T-helper 2 cell treated with Interferon-gamma antibody and Interleukin-4, amounts not matched to agents 5 μg/mL and 100 μg/mL, for 36 hours (primary cell): ENCODE measurements around the gene ANO8.

Experiments used
- DNase-seq: peaks from one replicate; pipeline ENCODE4 v3.0.0; 2021; ENCODE audit warnings: low spot score
- H3K27ac Mint-ChIP-seq: one replicate; pipeline ENCODE4 v1.8.0; 2021; ENCODE audit warnings: mild to moderate bottlenecking, mixed read lengths
- H3K27me3 Mint-ChIP-seq: one replicate; pipeline ENCODE4 v1.8.0; 2021; ENCODE audit warnings: low read depth, mixed read lengths
- H3K36me3 Mint-ChIP-seq: one replicate; pipeline ENCODE4 v1.8.0; 2021; ENCODE audit warnings: low read depth, mixed read lengths
- H3K4me1 Mint-ChIP-seq: one replicate; pipeline ENCODE4 v1.8.0; 2021; ENCODE audit warnings: low read depth, mixed read lengths
- H3K4me3 Mint-ChIP-seq: one replicate; pipeline ENCODE4 v1.8.0; 2022; ENCODE audit warnings: mild to moderate bottlenecking, moderate library complexity, mixed read lengths
- H3K9me3 Mint-ChIP-seq: one replicate; pipeline ENCODE4 v1.8.0; 2021; ENCODE audit warnings: mixed read lengths

Gene ANO8

DNA sequence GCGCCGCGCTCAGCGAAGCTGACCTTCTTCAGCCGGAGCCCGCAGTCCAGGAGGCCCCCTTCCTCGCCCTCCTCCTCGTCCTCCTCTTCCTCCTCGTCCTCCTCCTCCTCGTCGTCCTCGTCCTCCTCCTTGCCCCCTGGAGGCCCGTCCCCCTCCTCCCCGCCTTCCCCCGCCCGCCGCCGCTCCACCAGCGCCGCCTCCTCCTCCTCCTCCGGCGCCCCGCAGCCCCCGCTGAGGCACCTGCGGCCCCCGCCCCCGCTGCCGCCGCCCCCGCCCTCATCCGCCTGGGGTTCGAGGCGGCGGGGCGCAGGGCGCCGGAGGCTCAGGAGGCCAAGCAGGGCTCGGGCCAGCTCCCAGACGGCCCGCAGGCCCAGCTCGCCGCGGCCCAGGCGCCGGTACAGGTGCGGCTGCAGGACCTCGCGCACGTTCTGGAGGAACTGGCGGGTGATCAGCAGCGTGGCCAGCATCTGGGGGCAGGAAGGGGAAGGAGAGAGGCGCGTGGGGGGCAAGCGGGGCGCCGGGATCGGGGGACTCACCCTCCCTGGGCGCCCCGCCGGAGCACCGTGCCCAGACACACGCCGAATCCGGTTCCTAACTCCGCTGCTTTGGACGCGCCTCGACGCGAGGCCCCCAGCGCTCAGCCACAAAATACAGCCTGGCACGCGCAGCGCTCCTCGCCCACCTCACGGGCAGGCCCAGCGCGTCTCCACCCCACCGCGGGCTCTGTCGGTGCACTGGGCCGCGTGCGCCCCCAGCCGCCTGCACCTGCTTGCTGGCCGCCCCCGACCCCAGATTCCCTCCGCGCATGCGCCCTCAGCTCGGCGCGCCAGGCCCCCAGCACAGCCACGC is 5.9 kb downstream of the ANO8 start:
- Mint-ChIP-seq H3K27ac (no peak overlapping the region), H3K27me3 (peaks cover 11% of the 10 kb centered on the region), H3K9me3 (no peaks in the 10 kb centered on the region), H3K36me3 (peaks cover 14% of the 10 kb centered on the region), H3K4me3 (peak overlapping the region; percentile 54), H3K4me1 (peaks cover 8% of the 10 kb centered on the region)
- DNase-seq: no peak

GRCh38 chr19:17327654-17328516 is 6.8 kb downstream of the ANO8 start:
- H3K36me3 Mint-ChIP-seq: peaks cover 14% of the 10 kb centered on the region

DNA sequence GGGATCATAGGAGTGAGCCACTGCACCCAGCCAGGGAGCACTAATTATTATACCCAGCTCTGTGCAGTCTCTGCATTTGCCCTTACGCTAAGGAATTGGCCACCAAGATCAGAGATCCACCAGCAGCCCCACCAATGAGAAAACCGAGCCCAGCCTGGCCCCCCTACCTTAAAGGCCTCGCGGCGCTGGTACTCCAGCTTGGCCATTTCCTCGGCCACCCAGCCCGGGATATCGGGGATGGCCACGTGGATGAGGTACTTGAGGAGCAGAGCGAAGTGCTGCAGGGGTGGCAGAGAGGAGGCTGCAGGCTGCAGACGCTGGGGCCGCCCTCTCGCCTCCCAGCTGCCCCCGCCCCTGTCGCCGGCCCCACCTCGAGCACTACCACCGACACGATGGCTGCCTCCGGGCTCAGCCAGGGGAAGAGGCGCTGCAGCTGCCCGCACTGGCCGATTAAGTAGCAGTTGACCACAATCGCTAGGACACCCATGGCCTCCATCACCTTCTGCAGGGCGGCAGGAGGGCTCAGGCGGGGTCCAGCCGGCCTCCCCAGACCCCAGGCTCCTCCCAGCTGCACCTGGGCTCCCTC is 7.5 kb downstream of the ANO8 start:
- H3K36me3 Mint-ChIP-seq: peaks cover 17% of the 10 kb centered on the region
- H3K4me3 Mint-ChIP-seq: no peak overlapping the region
- DNase-seq: no peak
- H3K4me1 Mint-ChIP-seq: no peaks in the 10 kb centered on the region
- H3K27me3 Mint-ChIP-seq: peaks cover 11% of the 10 kb centered on the region
- no peaks in the 10 kb centered on the region for H3K9me3 Mint-ChIP-seq
- H3K27ac Mint-ChIP-seq: no peak overlapping the region

More at GRCh38 chr19:17327654-17328516, 6.8 kb downstream of the ANO8 start:
- no peak overlapping the region for H3K27ac Mint-ChIP-seq
- H3K4me3 Mint-ChIP-seq: peak overlapping the region; percentile 59
- H3K9me3 Mint-ChIP-seq: no peaks in the 10 kb centered on the region
- DNase-seq: no peak
- H3K4me1 Mint-ChIP-seq: peaks cover 4% of the 10 kb centered on the region
- H3K27me3 Mint-ChIP-seq: peaks cover 11% of the 10 kb centered on the region

GRCh38 chr19:17326595-17326966 is 8.1 kb downstream of the ANO8 start:
- no peak overlapping the region for H3K4me3 Mint-ChIP-seq
- no peak overlapping the region for H3K27ac Mint-ChIP-seq
- no peak for DNase-seq
- no peaks in the 10 kb centered on the region for H3K9me3 Mint-ChIP-seq
- peaks cover 18% of the 10 kb centered on the region for H3K36me3 Mint-ChIP-seq
- H3K4me1 Mint-ChIP-seq: no peaks in the 10 kb centered on the region
- H3K27me3 Mint-ChIP-seq: peaks cover 11% of the 10 kb centered on the region

GRCh38 chr19:17325881-17326594 is 8.6 kb downstream of the ANO8 start:
- Mint-ChIP-seq H3K4me3 (no peak overlapping the region), H3K9me3 (no peaks in the 10 kb centered on the region), H3K27ac (no peak overlapping the region), H3K27me3 (peaks cover 11% of the 10 kb centered on the region), H3K4me1 (no peaks in the 10 kb centered on the region), H3K36me3 (peaks cover 18% of the 10 kb centered on the region)
- DNase-seq: no peak

GRCh38 chr19:17325133-17325532 is 9.5 kb downstream of the ANO8 start:
- peaks cover 5% of the 10 kb centered on the region for H3K27me3 Mint-ChIP-seq
- DNase-seq: no peak
- H3K4me3 Mint-ChIP-seq: no peak overlapping the region
- H3K9me3 Mint-ChIP-seq: no peaks in the 10 kb centered on the region
- H3K27ac Mint-ChIP-seq: no peak overlapping the region
- peaks cover 14% of the 10 kb centered on the region for H3K36me3 Mint-ChIP-seq
- H3K4me1 Mint-ChIP-seq: no peaks in the 10 kb centered on the region

- no peaks in the 10 kb centered on the region for H3K27me3 Mint-ChIP-seq
- no peak overlapping the region for H3K27ac Mint-ChIP-seq
- H3K4me1 Mint-ChIP-seq: no peaks in the 10 kb centered on the region
- no peaks in the 10 kb centered on the region for H3K9me3 Mint-ChIP-seq
- peaks cover 16% of the 10 kb centered on the region for H3K36me3 Mint-ChIP-seq
- no peak overlapping the region for H3K4me3 Mint-ChIP-seq
- DNase-seq: no peak
These were observed 10.1 kb downstream of the ANO8 start for GRCh38 chr19:17324357-17325114.

- Mint-ChIP-seq H3K9me3 (no peaks in the 10 kb centered on the region), H3K4me1 (no peaks in the 10 kb centered on the region), H3K4me3 (no peak overlapping the region), H3K36me3 (peaks cover 20% of the 10 kb centered on the region), H3K27me3 (no peaks in the 10 kb centered on the region), H3K27ac (no peak overlapping the region)
- DNase-seq: no peak
These were observed 10.7 kb downstream of the ANO8 start for GRCh38 chr19:17323964-17324332.

- H3K4me3 Mint-ChIP-seq: no peak overlapping the region
- H3K27ac Mint-ChIP-seq: no peak overlapping the region
- DNase-seq: no peak
- no peaks in the 10 kb centered on the region for H3K27me3 Mint-ChIP-seq
- H3K9me3 Mint-ChIP-seq: no peaks in the 10 kb centered on the region
- peaks cover 20% of the 10 kb centered on the region for H3K36me3 Mint-ChIP-seq
- H3K4me1 Mint-ChIP-seq: no peaks in the 10 kb centered on the region
These were observed 11.2 kb downstream of the ANO8 start for GRCh38 chr19:17323300-17323963.

GRCh38 chr19:17322854-17323253 is 11.8 kb downstream of the ANO8 start:
- no peak overlapping the region for H3K27ac Mint-ChIP-seq
- H3K9me3 Mint-ChIP-seq: no peaks in the 10 kb centered on the region
- no peak overlapping the region for H3K4me3 Mint-ChIP-seq
- H3K27me3 Mint-ChIP-seq: no peaks in the 10 kb centered on the region
- DNase-seq: no peak
- H3K4me1 Mint-ChIP-seq: no peaks in the 10 kb centered on the region
- H3K36me3 Mint-ChIP-seq: peaks cover 20% of the 10 kb centered on the region

DNA sequence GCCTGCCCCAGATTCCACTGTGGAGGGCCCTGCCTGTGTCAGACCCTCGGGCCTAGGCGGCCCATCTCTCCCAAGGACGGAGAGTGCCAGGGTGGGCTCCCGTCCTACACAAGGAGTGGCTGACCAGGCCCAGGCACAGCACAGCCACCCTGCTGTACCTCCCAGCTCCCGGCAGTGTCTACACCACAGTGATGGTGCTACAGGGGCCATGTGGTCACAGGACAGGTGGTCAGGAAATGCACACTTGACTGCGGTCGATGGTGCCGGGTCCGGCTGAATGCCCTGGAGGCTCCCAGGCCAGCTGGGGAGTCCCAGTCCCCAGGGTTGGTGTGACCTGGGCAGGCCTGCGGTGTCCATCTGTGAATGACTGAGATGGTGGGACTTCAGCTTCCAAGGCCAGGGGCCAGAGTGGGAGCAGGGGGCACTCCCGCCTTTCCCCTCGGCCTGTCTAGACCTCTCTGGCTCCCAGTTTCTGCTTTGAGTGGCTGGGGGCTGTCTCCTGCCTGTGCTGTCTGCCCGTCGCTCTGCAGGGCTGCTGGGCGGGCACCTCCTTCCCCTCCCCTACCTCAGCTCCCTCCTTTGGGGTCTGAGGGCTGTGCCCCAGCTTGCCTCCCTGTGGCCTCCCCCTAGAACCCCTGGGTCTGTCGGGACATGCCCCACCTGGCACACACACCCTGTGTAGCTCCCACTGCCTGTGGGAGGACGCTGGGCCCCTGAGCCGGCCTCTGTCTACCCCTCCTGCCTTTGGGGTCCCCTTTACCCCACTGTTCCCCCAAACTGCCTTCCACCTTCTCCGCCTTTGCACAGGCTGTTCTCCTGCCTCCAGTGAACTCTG is 12.8 kb downstream of the ANO8 start:
- H3K4me1 Mint-ChIP-seq: no peaks in the 10 kb centered on the region
- peaks cover 20% of the 10 kb centered on the region for H3K36me3 Mint-ChIP-seq
- H3K4me3 Mint-ChIP-seq: no peak overlapping the region
- no peaks in the 10 kb centered on the region for H3K27me3 Mint-ChIP-seq
- no peaks in the 10 kb centered on the region for H3K9me3 Mint-ChIP-seq
- DNase-seq: no peak
- no peak overlapping the region for H3K27ac Mint-ChIP-seq

- DNase-seq: no peak
- Mint-ChIP-seq H3K27me3 (no peaks in the 10 kb centered on the region), H3K27ac (no peak overlapping the region), H3K4me1 (no peaks in the 10 kb centered on the region), H3K4me3 (no peak overlapping the region), H3K36me3 (peaks cover 28% of the 10 kb centered on the region), H3K9me3 (no peaks in the 10 kb centered on the region)
These were observed 14.2 kb downstream of the ANO8 start for GRCh38 chr19:17320435-17320834.
